Thyroid gland (tissue), 4 donors: ENCODE data around the gene OXA1L. TPM values are rescaled to one million over a fixed set of nuclear protein-coding genes. Genes with fewer than 3 reads are reported as not detected.
"Not testable (repeated sequence)": the region's sequence is repeated elsewhere in the genome, so short reads cannot be mapped to it uniquely, and the experiment has no call there.

Experiments used
- DNase-seq, 2 donors: peaks; one replicate each; pipeline ENCODE4 v3.0.0-alpha.2; 2019
- H3K27ac ChIP-seq, 3 donors: fragments of 200-600 bp; sonication (generic); 1 replicate in 2 of 3; 2 replicates in 1 of 3; pipeline ENCODE4 v1.5.1; 2016 to 2019; ENCODE audit warnings: mild to moderate bottlenecking in 1 of 3, moderate library complexity in 1 of 3
- H3K27me3 ChIP-seq: fragments of 200-600 bp; sonication (generic); one replicate; pipeline ENCODE4 v1.5.1; 2019
- H3K36me3 ChIP-seq, 2 donors: fragments of 200-600 bp; sonication (generic); one replicate each; pipeline ENCODE4 v1.5.1; 2016 to 2019
- H3K4me1 ChIP-seq, 2 donors: fragments of 200-600 bp; sonication (generic); one replicate each; pipeline ENCODE4 v1.5.1; 2017 to 2019
- H3K4me3 ChIP-seq, 3 donors: fragments of 200-600 bp; sonication (generic); replicated peaks in 1 of 3; 1 replicate in 2 of 3; 2 replicates in 1 of 3; pipeline ENCODE4 v1.5.1; 2016; ENCODE audit warnings: mild to moderate bottlenecking in 1 of 3
- H3K9me3 ChIP-seq: fragments of 200-600 bp; sonication (generic); one replicate; pipeline ENCODE4 v1.5.1; 2017
- CTCF ChIP-seq, 6 experiments: fragments of 200-600 bp in 3 of 6; fragments of 450-650 bp in 3 of 6; sonication (generic) in 3 of 6; IDR thresholded peaks; one replicate each; pipeline ENCODE4 v1.5.1; 2016 to 2019; ENCODE audit warnings: antibody characterized with exemption in 6 of 6, mild to moderate bottlenecking in 2 of 6, inconsistent platforms in 1 of 6, moderate library complexity in 1 of 6
- POLR2A ChIP-seq, 2 donors: fragments of 450-650 bp; IDR thresholded peaks; one replicate each; pipeline ENCODE4 v1.6.1; 2017; ENCODE audit warnings: antibody characterized with exemption in 2 of 2, mild to moderate bottlenecking in 2 of 2, moderate library complexity in 1 of 2
- WGBS, 2 donors: methylation state at CpG; one replicate each; pipeline ENCODE4 v1.1.5; 2017; 5-methylcytosine and 5-hydroxymethylcytosine counted together
- intact Hi-C: fragments of 100-400 bp; cut with DNase I; formaldehyde crosslinking; loops from one replicate; pipeline ENCODE4 v1.15.1; 2023
- total RNA-seq, 4 donors: library from RNA; depleted of rRNA; stranded (reverse); fragments of >200 nt; gene quantifications; one replicate each; pipeline ENCODE4 v1.2.3, GENCODE V29; 2016

OXA1L gene
- 100 to 1,000 TPM; 104 to 131 (median 117) TPM for total RNA-seq

GRCh38 chr14:22766457-22767322 is at the start of gene OXA1L:
OXA1L (plus strand) TSS chr14:22766688; CDS start chr14:22766702, 14 bp downstream.
- H3K27ac ChIP-seq, result peak within 1 kb of the TSS; percentile 69 to 91 (median 86)
- 1% methylated on average over 29 to 38 of the region's 56 CpGs for WGBS, 2 donors
- peak within 1 kb of the TSS; percentile 49 to 72 (median 57) for H3K4me3 ChIP-seq
- DNase-seq, result peak; percentile 97 to 99
- peak in 1 of 2 donors; percentile 88 for TF ChIP-seq POLR2A (IDR thresholded peaks at IDR 0.05)
- TF ChIP-seq CTCF (IDR thresholded peaks at IDR 0.05), result peak in 1 of 6 experiments; percentile 13
- peaks cover 14 to 19% of the 10 kb centered on the region in 2 donors for H3K4me1 ChIP-seq
- intact Hi-C loops, result no loop called here
- H3K27me3 ChIP-seq, result no peaks in the 10 kb centered on the region
- H3K9me3 ChIP-seq, result no peaks in the 10 kb centered on the region
- peaks cover 24 to 26% of the 10 kb centered on the region in 2 donors for H3K36me3 ChIP-seq

GRCh38 chr14:22718091-22718490 is 48.4 kb upstream of the OXA1L start:
- no peak overlapping the region for H3K4me3 ChIP-seq
- H3K9me3 ChIP-seq, result no peaks in the 10 kb centered on the region
- H3K4me1 ChIP-seq, result no peaks in the 10 kb centered on the region
- no peak overlapping the region for H3K27ac ChIP-seq
- no peak for DNase-seq
- intact Hi-C loops, result no loop called here
- no peak for TF ChIP-seq POLR2A (IDR thresholded peaks at IDR 0.05)
- no peak for TF ChIP-seq CTCF (IDR thresholded peaks at IDR 0.05)
- 85 to 87% methylated on average over 4 of the region's 4 CpGs for WGBS, 2 donors
- H3K36me3 ChIP-seq, result no peaks in the 10 kb centered on the region
- no peaks in the 10 kb centered on the region for H3K27me3 ChIP-seq

- no peaks in the 10 kb centered on the region for H3K36me3 ChIP-seq
- H3K9me3 ChIP-seq, result no peaks in the 10 kb centered on the region
- no peaks in the 10 kb centered on the region for H3K4me1 ChIP-seq
- TF ChIP-seq POLR2A (IDR thresholded peaks at IDR 0.05), result no peak
- TF ChIP-seq CTCF (IDR thresholded peaks at IDR 0.05), result no peak
- DNase-seq, result no peak
- intact Hi-C loops, result no loop called here
- 78 to 80% methylated on average over 2 of the region's 2 CpGs for WGBS, 2 donors
- no peak overlapping the region for H3K27ac ChIP-seq
- no peaks in the 10 kb centered on the region for H3K27me3 ChIP-seq
- H3K4me3 ChIP-seq, result no peak overlapping the region
Measured at GRCh38 chr14:22721213-22721612, 45.3 kb upstream of the OXA1L start.

GRCh38 chr14:22723815-22724214 is 42.7 kb upstream of the OXA1L start:
- 78 to 100% methylated on average over 1 of the region's 1 CpG for WGBS, 2 donors
- TF ChIP-seq POLR2A (IDR thresholded peaks at IDR 0.05), result no peak
- TF ChIP-seq CTCF (IDR thresholded peaks at IDR 0.05), result no peak
- Histone ChIP-seq H3K9me3 (no peaks in the 10 kb centered on the region), H3K27me3 (no peaks in the 10 kb centered on the region), H3K4me3 (no peak overlapping the region), H3K36me3 (no peaks in the 10 kb centered on the region), H3K4me1 (no peaks in the 10 kb centered on the region), H3K27ac (no peak overlapping the region)
- intact Hi-C loops, result no loop called here
- no peak for DNase-seq

- H3K4me3 ChIP-seq, H3K36me3 ChIP-seq, intact Hi-C loops, H3K27me3 ChIP-seq, H3K4me1 ChIP-seq, H3K27ac ChIP-seq, H3K9me3 ChIP-seq, DNase-seq: not testable (repeated sequence)
- WGBS, 2 donors, result 73 to 74% methylated on average over 8 of the region's 8 CpGs
Measured at GRCh38 chr14:22724847-22725246, 41.6 kb upstream of the OXA1L start.

- H3K27ac ChIP-seq, H3K27me3 ChIP-seq, H3K4me3 ChIP-seq, DNase-seq, intact Hi-C loops, H3K9me3 ChIP-seq, H3K36me3 ChIP-seq, H3K4me1 ChIP-seq: not testable (repeated sequence)
- 25 to 32% methylated on average over 3 of the region's 3 CpGs for WGBS, 2 donors
Measured at GRCh38 chr14:22725374-22725773, 41.1 kb upstream of the OXA1L start.
